ENCODE data around the gene COA3.

Gene COA3

GRCh38 chr17:42779936-42780850 is 18.3 kb downstream of the COA3 start, which contains the start of gene WNK4:
Gene WNK4 (plus strand): TSS chr17:42780610. CDS start chr17:42780699, 89 bp downstream.
- no peak for TF ChIP-seq CTCF (IDR thresholded peaks at IDR 0.05; ENCODE audit: insufficient read depth, low read length, poor library complexity, severe bottlenecking)
- H3K36me3 ChIP-seq (ENCODE audit: control insufficient read depth, insufficient read depth, low read length), result peaks cover 15% of the 10 kb centered on the region
- H3K27me3 ChIP-seq (replicated peaks; ENCODE audit: control insufficient read depth, insufficient read depth, low read length), result peaks cover 7% of the 10 kb centered on the region
- no peak within 1 kb of the TSS for H3K4me3 ChIP-seq (replicated peaks; ENCODE audit: low read depth, low read length)
- DNase-seq (ENCODE audit: extremely low read depth, insufficient read length), result no peak

- Histone ChIP-seq H3K27me3 (replicated peaks; ENCODE audit: control insufficient read depth, insufficient read depth, low read length) (peaks cover 7% of the 10 kb centered on the region), H3K4me3 (replicated peaks; ENCODE audit: low read depth, low read length) (no peak overlapping the region), H3K36me3 (ENCODE audit: control insufficient read depth, insufficient read depth, low read length) (peaks cover 15% of the 10 kb centered on the region)
- no peak for DNase-seq (ENCODE audit: extremely low read depth, insufficient read length)
- no peak for TF ChIP-seq CTCF (IDR thresholded peaks at IDR 0.05; ENCODE audit: insufficient read depth, low read length, poor library complexity, severe bottlenecking)
Observed at GRCh38 chr17:42779304-42779935, 19.1 kb downstream of the COA3 start.

- Histone ChIP-seq H3K36me3 (ENCODE audit: control insufficient read depth, insufficient read depth, low read length) (peaks cover 15% of the 10 kb centered on the region), H3K27me3 (replicated peaks; ENCODE audit: control insufficient read depth, insufficient read depth, low read length) (peaks cover 6% of the 10 kb centered on the region), H3K4me3 (replicated peaks; ENCODE audit: low read depth, low read length) (no peak overlapping the region)
- no peak for TF ChIP-seq CTCF (IDR thresholded peaks at IDR 0.05; ENCODE audit: insufficient read depth, low read length, poor library complexity, severe bottlenecking)
- no peak for DNase-seq (ENCODE audit: extremely low read depth, insufficient read length)
Observed at GRCh38 chr17:42778570-42778969, 19.9 kb downstream of the COA3 start.

GRCh38 chr17:42775534-42776098 is 22.9 kb downstream of the COA3 start:
- H3K27me3 ChIP-seq (replicated peaks; ENCODE audit: control insufficient read depth, insufficient read depth, low read length), result no peaks in the 10 kb centered on the region
- no peak for DNase-seq (ENCODE audit: extremely low read depth, insufficient read length)
- TF ChIP-seq CTCF (IDR thresholded peaks at IDR 0.05; ENCODE audit: insufficient read depth, low read length, poor library complexity, severe bottlenecking), result peak; percentile 9
- H3K4me3 ChIP-seq (replicated peaks; ENCODE audit: low read depth, low read length), result no peak overlapping the region
- H3K36me3 ChIP-seq (ENCODE audit: control insufficient read depth, insufficient read depth, low read length), result peaks cover 15% of the 10 kb centered on the region

GRCh38 chr17:42774066-42774745 is 24.3 kb downstream of the COA3 start:
- Histone ChIP-seq H3K36me3 (ENCODE audit: control insufficient read depth, insufficient read depth, low read length) (peaks cover 13% of the 10 kb centered on the region), H3K4me3 (replicated peaks; ENCODE audit: low read depth, low read length) (peak overlapping the region; percentile 82), H3K27me3 (replicated peaks; ENCODE audit: control insufficient read depth, insufficient read depth, low read length) (no peaks in the 10 kb centered on the region)
- TF ChIP-seq CTCF (IDR thresholded peaks at IDR 0.05; ENCODE audit: insufficient read depth, low read length, poor library complexity, severe bottlenecking), result no peak
- DNase-seq (ENCODE audit: extremely low read depth, insufficient read length), result no peak

All from GM06990 (cell line).